Testis (tissue), 2 donors: ENCODE measurements around the gene CES4A.

Experiments
- POLR2A ChIP-seq: fragments of 450-650 bp; IDR thresholded peaks from one replicate; pipeline ENCODE4 v1.6.1; 2017; ENCODE audit warnings: antibody characterized with exemption, mild to moderate bottlenecking, moderate library complexity
- TF ChIP-seq, protein P1 (sequence below), 3 experiments: fragments of 450-650 bp in 2 of 3; fragments of 200-600 bp in 1 of 3; sonication (generic) in 1 of 3; IDR thresholded peaks; one replicate each; pipeline ENCODE4 v1.5.1; 2016 to 2019; ENCODE audit warnings: antibody characterized with exemption in 3 of 3, mild to moderate bottlenecking in 2 of 3, moderate library complexity in 1 of 3

- TF ChIP-seq, protein P1, sequence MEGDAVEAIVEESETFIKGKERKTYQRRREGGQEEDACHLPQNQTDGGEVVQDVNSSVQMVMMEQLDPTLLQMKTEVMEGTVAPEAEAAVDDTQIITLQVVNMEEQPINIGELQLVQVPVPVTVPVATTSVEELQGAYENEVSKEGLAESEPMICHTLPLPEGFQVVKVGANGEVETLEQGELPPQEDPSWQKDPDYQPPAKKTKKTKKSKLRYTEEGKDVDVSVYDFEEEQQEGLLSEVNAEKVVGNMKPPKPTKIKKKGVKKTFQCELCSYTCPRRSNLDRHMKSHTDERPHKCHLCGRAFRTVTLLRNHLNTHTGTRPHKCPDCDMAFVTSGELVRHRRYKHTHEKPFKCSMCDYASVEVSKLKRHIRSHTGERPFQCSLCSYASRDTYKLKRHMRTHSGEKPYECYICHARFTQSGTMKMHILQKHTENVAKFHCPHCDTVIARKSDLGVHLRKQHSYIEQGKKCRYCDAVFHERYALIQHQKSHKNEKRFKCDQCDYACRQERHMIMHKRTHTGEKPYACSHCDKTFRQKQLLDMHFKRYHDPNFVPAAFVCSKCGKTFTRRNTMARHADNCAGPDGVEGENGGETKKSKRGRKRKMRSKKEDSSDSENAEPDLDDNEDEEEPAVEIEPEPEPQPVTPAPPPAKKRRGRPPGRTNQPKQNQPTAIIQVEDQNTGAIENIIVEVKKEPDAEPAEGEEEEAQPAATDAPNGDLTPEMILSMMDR (IDR thresholded peaks at IDR 0.05) = no peak
- no peak for TF ChIP-seq POLR2A
These were observed 9.2 kb upstream of the CES4A start for GRCh38 chr16:66979011-66979717.
